OCI-LY3 (cell line): ENCODE data around the gene SPAG5.

Source experiments
- CTCF ChIP-seq: fragments of 200-600, 300-600 bp; sonication (generic); IDR thresholded peaks from 2 replicates; pipeline ENCODE4 v1.5.1; 2014; ENCODE audit warnings: antibody characterized with exemption, low read length, low read depth
- EZH2phosphoT487 ChIP-seq: fragments of 200-600 bp; shearing (Covaris generic); IDR thresholded peaks from 2 replicates; pipeline ENCODE4 v1.6.1; 2018; ENCODE audit warnings: antibody characterized with exemption, mixed run types, low read depth

- no peak for TF ChIP-seq CTCF
- no peak for TF ChIP-seq EZH2phosphoT487
Observed at GRCh38 chr17:28644787-28645575, 46.2 kb upstream of the SPAG5 start, which contains the start of gene BLTP2.
